KG1 (cell line): ENCODE data around the gene TET2.

Experiments used
- DNase-seq: peaks from one replicate; lab custom pipeline; 2025; lab: John Stamatoyannopoulos, UW

TET2 gene

GRCh38 chr4:105234582-105234981 lies 87.9 kb downstream of the TET2 start:
- DNase-seq: no peak

- DNase-seq: no peak
Measured at GRCh38 chr4:105236202-105236915, 89.7 kb downstream of the TET2 start.

DNA sequence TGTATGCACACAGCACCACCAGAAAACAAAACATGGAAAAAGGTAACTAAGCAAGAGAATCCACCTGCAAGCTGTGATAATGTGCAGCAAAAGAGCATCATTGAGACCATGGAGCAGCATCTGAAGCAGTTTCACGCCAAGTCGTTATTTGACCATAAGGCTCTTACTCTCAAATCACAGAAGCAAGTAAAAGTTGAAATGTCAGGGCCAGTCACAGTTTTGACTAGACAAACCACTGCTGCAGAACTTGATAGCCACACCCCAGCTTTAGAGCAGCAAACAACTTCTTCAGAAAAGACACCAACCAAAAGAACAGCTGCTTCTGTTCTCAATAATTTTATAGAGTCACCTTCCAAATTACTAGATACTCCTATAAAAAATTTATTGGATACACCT lies 90.2 kb downstream of the TET2 start:
- no peak for DNase-seq

DNA sequence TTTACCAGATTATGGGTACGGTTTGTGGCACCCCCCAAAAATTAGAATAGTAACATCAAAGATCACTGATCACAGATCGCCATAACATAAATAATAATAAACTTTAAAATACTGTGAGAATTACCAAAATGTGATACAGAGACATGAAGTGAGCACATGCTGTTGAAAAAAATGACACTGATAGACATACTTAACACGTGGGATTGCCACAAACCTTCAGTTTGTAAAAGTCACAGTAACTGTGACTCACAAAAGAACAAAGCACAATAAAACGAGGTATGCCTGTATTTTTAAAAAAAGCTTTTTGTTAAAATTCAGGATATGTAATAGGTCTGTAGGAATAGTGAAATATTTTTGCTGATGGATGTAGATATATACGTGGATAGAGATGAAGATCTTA lies 93.4 kb downstream of the TET2 start:
- no peak for DNase-seq

DNA sequence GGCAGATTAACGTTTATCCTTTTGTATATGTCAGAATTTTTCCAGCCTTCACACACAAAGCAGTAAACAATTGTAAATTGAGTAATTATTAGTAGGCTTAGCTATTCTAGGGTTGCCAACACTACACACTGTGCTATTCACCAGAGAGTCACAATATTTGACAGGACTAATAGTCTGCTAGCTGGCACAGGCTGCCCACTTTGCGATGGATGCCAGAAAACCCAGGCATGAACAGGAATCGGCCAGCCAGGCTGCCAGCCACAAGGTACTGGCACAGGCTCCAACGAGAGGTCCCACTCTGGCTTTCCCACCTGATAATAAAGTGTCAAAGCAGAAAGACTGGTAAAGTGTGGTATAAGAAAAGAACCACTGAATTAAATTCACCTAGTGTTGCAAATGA lies 94.8 kb downstream of the TET2 start:
- no peak for DNase-seq

DNA sequence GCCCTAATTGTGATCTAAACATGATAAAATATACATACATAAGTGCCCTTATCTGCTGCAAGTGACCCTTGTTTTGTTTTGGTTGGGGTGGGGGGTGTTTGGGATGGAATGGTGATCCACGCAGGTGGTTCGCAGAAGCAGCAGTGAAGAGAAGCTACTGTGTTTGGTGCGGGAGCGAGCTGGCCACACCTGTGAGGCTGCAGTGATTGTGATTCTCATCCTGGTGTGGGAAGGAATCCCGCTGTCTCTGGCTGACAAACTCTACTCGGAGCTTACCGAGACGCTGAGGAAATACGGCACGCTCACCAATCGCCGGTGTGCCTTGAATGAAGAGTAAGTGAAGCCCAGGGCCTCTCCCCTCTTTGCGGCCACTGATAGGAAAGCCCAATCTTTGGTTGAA lies 96.8 kb downstream of the TET2 start:
- no peak for DNase-seq

GRCh38 chr4:105246712-105247111 lies 100.0 kb downstream of the TET2 start:
- DNase-seq: no peak

DNA sequence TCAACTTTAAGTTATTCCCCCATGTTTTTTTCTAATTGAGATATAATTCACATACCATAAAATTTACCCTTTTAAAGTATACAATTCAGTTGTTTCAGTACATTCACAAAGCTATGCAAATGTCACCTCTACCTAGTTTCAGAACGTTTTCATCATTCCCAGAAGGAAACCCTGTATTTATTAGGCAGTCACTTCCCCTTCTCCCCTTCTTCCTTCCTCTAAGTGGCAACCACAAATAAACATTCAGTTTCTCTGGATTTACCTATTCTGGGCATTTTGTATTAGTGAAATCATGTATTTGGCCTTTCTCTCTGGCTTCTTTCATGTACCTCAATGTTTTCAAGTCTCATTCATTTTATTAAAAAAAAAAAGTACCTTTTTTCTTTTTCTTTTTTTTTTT lies 101.9 kb downstream of the TET2 start:
- no peak for DNase-seq

GRCh38 chr4:105257817-105258495 lies 111.3 kb downstream of the TET2 start:
- no peak for DNase-seq

- DNase-seq: no peak
Measured at GRCh38 chr4:105265689-105266088, 119.0 kb downstream of the TET2 start.

- DNase-seq: no peak
Measured at GRCh38 chr4:105267280-105267679, 120.6 kb downstream of the TET2 start.

GRCh38 chr4:105272002-105272401 lies 125.3 kb downstream of the TET2 start:
- no peak for DNase-seq

DNA sequence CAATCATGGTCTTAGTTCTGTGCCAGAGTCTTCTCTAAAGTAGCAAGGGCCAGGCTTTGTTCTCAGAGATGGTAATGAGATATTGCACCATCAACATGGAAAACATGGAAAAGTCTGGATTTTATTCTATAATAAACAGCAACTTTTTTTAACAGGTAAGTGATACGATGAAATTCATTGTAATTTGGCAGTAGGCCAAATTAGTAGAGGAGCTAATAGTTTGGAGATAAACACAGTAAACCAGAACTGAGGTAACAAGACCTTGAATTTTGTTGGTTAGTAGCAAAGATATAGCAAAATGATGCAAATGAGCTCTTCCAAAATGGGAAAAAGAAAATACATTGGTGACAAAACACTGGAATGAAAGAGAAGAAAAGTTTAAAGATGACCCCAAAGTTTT lies 126.6 kb downstream of the TET2 start:
- DNase-seq: no peak

GRCh38 chr4:105274090-105274489 lies 127.4 kb downstream of the TET2 start:
- no peak for DNase-seq

GRCh38 chr4:105274504-105274903 lies 127.8 kb downstream of the TET2 start:
- no peak for DNase-seq

DNA sequence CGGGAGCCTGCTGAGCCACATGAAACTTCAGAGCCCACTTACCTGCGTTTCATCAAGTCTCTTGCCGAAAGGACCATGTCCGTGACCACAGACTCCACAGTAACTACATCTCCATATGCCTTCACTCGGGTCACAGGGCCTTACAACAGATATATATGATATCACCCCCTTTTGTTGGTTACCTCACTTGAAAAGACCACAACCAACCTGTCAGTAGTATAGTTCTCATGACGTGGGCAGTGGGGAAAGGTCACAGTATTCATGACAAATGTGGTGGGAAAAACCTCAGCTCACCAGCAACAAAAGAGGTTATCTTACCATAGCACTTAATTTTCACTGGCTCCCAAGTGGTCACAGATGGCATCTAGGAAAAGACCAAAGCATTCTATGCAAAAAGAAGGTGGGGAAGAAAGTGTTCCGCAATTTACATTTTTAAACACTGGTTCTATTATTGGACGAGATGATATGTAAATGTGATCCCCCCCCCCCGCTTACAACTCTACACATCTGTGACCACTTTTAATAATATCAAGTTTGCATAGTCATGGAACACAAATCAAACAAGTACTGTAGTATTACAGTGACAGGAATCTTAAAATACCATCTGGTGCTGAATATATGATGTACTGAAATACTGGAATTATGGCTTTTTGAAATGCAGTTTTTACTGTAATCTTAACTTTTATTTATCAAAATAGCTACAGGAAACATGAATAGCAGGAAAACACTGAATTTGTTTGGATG lies 129.9 kb downstream of the TET2 start:
- no peak for DNase-seq

DNA sequence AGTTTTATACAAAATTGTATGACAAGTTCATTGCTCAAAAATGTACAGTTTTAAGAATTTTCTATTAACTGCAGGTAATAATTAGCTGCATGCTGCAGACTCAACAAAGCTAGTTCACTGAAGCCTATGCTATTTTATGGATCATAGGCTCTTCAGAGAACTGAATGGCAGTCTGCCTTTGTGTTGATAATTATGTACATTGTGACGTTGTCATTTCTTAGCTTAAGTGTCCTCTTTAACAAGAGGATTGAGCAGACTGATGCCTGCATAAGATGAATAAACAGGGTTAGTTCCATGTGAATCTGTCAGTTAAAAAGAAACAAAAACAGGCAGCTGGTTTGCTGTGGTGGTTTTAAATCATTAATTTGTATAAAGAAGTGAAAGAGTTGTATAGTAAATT lies 131.0 kb downstream of the TET2 start:
- no peak for DNase-seq

DNA sequence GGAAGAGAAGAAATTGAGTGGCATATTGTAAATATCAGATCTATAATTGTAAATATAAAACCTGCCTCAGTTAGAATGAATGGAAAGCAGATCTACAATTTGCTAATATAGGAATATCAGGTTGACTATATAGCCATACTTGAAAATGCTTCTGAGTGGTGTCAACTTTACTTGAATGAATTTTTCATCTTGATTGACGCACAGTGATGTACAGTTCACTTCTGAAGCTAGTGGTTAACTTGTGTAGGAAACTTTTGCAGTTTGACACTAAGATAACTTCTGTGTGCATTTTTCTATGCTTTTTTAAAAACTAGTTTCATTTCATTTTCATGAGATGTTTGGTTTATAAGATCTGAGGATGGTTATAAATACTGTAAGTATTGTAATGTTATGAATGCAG lies 132.6 kb downstream of the TET2 start:
- no peak for DNase-seq

DNA sequence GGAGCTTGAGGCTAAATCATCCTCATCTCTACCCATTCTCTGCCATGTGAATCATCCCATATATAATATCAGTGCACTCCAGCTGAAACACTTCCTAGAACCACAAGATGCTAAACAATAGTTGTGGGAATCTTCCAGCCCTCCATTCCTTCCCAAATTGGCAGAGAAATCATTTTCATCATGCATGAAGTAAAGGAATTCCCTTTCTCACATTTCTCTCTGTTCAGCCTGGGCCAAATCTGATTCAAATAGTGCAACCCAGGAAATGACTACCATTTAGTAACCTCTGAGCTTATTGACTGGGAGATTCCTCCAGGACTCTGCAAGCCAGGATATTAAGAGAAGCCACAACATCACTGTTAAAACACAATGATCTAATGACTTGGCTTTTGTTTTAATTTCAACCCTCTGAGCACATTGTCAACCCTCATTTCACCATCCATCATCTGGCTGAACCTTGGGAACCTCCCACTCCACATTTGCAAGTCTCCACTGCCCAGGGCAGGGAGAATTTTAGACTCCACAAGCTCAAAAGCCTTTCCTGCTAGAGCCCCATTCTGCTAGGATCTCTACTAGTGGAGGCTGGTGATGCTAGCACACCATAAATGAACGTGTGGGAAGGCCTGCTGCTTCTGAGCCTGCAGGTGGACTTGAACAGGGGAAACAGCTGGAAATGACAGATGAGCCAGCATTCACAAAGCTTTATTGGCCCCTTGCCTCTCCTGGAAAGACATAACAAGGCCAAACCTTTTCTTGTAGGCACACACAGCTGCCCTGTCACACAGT lies 133.9 kb downstream of the TET2 start:
- DNase-seq: no peak

GRCh38 chr4:105281124-105281415 lies 134.4 kb downstream of the TET2 start:
- DNase-seq: no peak

DNA sequence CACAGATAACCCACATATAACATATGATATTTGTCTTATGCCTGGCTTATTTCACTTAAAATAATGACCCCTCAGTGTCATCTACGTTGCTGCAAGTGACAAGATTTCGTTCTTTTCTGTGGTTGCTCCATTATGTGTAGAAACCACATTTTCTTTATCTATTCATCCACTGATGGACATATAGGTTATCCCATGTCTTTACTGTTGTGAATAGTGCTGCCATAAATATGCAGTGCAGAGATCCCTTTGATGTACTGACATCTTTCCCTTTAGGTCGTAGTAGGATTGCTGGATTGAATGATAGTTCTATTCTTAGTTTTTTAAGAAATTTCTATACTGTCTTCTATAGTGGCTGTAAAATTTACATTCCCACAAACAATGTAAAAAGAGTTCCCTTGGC lies 135.8 kb downstream of the TET2 start:
- no peak for DNase-seq

DNA sequence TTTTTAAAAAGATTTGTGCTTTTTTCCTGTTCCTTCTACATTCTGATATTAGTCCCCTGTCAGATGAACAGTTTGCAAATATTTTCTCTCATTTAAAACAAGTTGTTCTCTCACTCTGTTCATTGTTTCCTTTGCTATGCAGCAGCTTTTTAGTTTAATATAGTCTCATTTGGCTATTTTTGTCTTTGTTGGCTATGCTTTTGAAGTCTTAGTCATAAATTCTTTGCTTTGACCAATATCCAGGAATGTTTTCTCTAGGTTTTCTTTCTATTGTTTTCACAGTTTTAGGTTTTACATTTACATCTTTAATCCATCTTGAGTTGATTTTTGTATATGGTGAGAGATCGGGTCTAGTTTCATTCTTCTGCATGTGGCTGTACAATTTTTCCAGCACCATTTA lies 136.8 kb downstream of the TET2 start:
- no peak for DNase-seq

DNA sequence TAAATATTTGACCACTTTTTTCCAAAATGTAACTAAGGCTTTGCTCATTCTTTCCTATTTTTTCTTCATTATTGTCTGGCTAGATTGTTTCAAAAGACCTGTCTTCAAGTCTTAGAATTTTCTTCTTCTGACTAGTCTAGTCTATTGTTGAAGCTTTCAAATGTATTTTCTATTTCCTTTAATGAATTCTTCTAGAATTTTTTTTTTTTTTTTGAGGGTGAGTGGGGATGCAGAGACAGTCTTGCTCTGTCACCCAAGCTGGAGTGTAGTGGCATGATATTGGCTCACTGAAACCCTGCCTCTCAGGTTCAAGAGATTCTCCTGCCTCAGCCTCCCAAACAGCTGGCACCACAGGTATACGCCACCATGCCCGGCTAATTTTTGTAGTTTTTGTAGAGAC lies 141.4 kb downstream of the TET2 start:
- DNase-seq: no peak
